ENCODE measurements around the gene ADAM10. TPM values are rescaled to one million over a fixed set of nuclear protein-coding genes. Genes with fewer than 3 reads are reported as not detected.

Gene ADAM10
- total and polyA plus RNA-seq, 11 donors = 8.4 to 128 (median 67.0) TPM

DNA sequence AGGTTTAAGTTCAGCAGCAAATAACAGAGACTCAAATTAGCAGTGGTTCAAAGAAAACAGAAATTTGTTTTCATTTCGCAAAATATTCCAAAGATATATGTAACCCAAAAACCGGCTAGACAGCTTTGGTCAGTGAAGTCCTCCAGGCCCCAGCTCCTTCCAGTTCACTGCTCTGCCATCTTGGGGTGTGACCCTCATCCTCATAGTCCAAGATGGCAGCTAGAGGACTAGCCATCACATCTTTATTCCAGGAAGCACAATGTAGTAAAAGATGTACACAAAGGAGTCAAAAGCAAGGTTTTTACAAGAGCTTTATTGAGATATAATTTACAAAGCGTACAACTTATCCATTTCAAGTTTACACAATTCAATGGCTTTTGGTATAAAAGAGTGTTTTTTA is 210.6 kb downstream of the ADAM10 start:
- ATAC-seq (no peak), DNase-seq (no peak)
- Histone ChIP-seq H3K27ac (no peak overlapping the region), H3K4me3 (no peak overlapping the region), H3K36me3 (no peaks in the 10 kb centered on the region), H3K4me1 (no peaks in the 10 kb centered on the region), H3K27me3 (no peaks in the 10 kb centered on the region), H3K9me3 (no peaks in the 10 kb centered on the region)
- intact Hi-C loops (cut with DNase I) = no loop called here
- TF ChIP-seq POLR2A (IDR thresholded peaks at IDR 0.05) = no peak
- TF ChIP-seq, protein P1, sequence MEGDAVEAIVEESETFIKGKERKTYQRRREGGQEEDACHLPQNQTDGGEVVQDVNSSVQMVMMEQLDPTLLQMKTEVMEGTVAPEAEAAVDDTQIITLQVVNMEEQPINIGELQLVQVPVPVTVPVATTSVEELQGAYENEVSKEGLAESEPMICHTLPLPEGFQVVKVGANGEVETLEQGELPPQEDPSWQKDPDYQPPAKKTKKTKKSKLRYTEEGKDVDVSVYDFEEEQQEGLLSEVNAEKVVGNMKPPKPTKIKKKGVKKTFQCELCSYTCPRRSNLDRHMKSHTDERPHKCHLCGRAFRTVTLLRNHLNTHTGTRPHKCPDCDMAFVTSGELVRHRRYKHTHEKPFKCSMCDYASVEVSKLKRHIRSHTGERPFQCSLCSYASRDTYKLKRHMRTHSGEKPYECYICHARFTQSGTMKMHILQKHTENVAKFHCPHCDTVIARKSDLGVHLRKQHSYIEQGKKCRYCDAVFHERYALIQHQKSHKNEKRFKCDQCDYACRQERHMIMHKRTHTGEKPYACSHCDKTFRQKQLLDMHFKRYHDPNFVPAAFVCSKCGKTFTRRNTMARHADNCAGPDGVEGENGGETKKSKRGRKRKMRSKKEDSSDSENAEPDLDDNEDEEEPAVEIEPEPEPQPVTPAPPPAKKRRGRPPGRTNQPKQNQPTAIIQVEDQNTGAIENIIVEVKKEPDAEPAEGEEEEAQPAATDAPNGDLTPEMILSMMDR (IDR thresholded peaks at IDR 0.05) = no peak
- 92 to 98% (median 97%) methylated on average over 3 of the region's 3 CpGs for WGBS, 4 donors

Other genes starting within 250 kb of the ADAM10 start
- gene MINDY2, start 21.6 kb upstream of the ADAM10 start, total RNA-seq = 10 to 100 TPM; 22.2 to 31.8 (median 26.7) TPM
- 10 to 100 TPM in 1 of 2 donors, 1 to 10 TPM in 1; 9.4 to 10.0 TPM for gene MINDY2, start 21.6 kb upstream of the ADAM10 start, polyA plus RNA-seq
- gene SLTM, start 184.0 kb upstream of the ADAM10 start, total RNA-seq = 10 to 100 TPM; 42.0 to 68.2 (median 48.1) TPM
- gene SLTM, start 184.0 kb upstream of the ADAM10 start, polyA plus RNA-seq = 10 to 100 TPM; 41.9 to 51.7 TPM
- 10 to 100 TPM; 11.1 to 29.1 (median 22.2) TPM for gene RNF111, start 238.0 kb upstream of the ADAM10 start, total RNA-seq
- gene RNF111, start 238.0 kb upstream of the ADAM10 start, polyA plus RNA-seq = 10 to 100 TPM in 1 of 2 donors, 1 to 10 TPM in 1; 5.9 to 11.0 TPM